Stimulated activated CD4-positive, alpha-beta T cell treated with anti-CD3 and anti-CD28 coated beads, Interleukin-1b, Interleukin-23, amount 100 ng/mL, for 24 hours (primary cell): Measurements from ENCODE around the gene SLC38A8.

Source experiments
- DNase-seq, 4 experiments: peaks; one replicate each; pipeline ENCODE4 v3.0.0-alpha.2; 2020; ENCODE audit warnings: low read depth in 4 of 4, low spot score in 1 of 4

SLC38A8 gene

DNA sequence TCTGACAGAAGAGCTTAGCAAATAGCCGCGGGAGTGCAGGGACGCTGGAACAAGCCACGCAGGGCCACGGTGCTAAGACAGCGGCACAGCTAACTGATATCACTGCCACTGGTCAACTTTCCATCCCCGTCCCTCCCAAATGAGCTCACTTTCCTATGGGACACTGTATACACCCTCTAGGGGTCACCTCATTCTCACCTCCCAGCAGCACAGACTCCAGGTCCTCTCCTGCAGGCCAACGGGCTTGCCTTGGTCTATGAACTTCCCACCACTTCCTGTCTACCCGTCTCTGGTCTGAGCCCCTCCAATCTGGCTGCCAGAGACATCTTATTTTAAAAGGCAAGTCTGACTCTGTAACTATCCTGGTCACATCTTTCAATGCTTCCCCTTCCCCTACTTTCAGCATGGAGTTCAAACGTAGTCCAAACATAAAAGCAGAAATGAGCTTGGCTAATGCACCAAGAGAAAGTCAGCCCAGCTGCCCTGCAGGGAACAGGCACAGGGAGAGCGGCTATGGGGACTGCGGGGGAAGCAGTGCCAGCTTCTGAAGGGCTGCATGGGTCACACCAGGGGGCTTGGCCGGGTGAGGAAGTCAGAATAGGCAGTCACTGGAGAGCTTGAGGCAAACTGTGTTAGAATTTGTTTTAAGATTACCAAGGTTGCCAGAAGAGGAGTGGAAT lies 26.3 kb upstream of the SLC38A8 start:
- DNase-seq = no peak

- DNase-seq = no peak
Observed at GRCh38 chr16:84068041-84068440, 25.4 kb upstream of the SLC38A8 start.

DNA sequence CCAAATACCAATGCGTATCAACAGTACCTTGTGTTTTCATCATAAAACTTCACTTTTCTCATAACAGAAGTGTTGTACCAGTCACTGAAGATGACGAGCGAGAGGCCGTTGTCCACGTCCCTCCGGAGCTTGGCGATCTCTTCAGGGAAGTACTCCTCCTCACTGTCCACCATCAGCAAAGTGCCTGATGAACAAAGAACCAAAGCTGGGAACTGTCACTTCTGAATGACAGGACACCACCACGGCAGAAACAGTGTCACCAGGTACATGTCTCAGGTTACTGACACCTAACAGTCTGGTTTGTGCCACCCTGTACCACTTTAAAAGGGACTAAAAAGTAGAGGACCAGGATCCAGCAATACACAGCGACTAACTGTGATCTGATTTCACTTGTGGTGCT lies 25.0 kb upstream of the SLC38A8 start:
- no peak for DNase-seq

GRCh38 chr16:84065536-84066132 lies 23.0 kb upstream of the SLC38A8 start:
- no peak for DNase-seq

- no peak for DNase-seq
Observed at GRCh38 chr16:84063980-84064379, 21.4 kb upstream of the SLC38A8 start.

GRCh38 chr16:84062734-84063640 lies 20.4 kb upstream of the SLC38A8 start:
- DNase-seq = peak; percentile 37 to 55 (median 48)

DNA sequence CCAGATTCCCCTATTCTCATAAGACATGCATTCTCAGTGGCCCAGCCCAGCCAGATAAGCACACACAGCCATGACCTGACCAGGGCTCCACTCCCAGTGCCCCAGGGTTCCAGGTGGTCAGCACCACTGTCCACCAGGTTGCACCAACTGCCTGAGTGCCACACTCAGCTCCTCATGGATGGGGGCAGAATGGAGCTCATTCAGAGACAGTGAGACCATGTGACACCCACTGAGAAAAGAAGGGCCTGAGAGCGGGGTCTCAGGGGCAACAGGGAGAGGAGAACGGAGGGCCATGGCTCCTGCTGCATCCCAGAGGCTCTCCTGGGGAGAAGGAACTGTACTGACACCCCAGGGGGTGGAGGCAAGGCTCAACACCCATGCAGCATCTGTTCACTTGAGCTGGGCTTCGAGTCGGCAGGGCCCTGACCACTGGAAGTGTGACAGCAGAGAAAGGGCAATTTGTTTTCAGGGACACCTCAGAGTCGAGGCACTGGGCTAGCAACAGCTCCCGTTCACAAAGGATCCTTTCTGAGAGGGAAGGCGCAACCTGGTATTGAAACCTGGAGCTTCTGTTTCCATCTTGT lies 18.7 kb upstream of the SLC38A8 start:
- DNase-seq = no peak

DNA sequence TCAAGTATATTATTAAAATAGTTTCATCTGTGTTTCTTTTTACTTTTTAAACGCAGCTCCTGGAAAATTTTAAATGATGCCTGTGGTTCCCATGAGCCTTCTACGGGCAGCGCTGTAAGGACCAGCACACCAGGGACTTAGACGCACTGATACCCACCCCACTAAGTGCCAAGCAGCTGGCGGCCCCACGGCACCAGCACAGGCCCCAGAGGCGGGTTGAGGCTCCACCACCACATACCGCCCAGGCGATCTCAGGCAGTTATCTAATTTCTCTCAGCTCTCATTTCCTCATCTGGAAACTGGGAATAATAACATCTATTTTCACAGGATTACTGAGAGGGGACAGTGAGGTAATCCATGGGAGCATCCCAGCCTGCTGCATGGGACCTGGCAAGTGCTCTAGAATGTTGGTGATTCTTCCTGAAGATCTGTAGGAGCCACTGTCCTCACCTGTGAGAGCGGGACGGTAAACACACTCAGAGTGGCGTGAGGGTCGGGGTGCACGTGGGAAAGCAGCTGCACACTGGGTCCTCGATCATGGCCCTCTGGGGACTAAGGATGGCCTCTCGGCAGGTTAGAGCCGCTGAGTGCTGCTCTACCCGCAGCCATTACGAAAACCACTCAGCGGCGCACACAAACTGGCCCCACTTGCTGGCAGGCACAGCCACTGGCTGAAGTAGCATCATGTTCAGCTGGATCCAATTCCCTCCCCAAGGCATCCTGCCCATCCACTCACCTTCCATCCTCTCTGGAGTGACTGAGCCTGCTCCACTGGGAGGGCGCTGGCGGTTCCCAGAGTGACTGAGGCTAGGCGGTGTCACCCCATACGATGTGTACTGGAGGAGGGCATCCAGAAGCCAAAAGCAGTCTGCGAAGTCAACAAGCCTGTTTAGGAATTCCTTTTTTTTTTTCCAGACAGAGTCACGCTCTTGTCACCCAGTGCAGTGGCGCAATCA lies 17.6 kb upstream of the SLC38A8 start:
- no peak for DNase-seq

GRCh38 chr16:84059111-84059510 lies 16.5 kb upstream of the SLC38A8 start:
- no peak for DNase-seq

GRCh38 chr16:84058664-84059063 lies 16.1 kb upstream of the SLC38A8 start:
- no peak for DNase-seq

GRCh38 chr16:84058211-84058610 lies 15.6 kb upstream of the SLC38A8 start:
- no peak for DNase-seq

DNA sequence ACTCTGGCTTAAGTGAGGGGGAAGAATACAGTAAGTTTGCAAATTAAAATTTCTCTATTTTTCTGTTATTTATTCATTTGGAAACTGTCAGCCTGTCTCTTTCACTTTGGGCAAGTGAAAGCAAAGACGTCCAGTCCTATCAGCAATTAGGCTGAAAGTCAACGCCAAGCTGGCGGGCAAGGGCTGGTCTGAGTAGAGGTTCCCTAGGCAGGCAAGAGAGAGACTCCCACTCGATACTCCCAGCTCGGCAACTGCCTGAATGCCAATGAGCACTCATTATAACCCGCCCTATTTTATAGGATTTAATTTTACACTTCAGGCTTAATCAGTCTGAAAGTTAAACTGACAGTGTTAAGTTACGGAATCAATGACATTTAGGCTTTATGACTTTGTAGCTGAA lies 14.3 kb upstream of the SLC38A8 start:
- no peak for DNase-seq

GRCh38 chr16:84055801-84056634 lies 13.4 kb upstream of the SLC38A8 start:
- no peak for DNase-seq

GRCh38 chr16:84055366-84055765 lies 12.8 kb upstream of the SLC38A8 start:
- DNase-seq = no peak

- DNase-seq = no peak
Observed at GRCh38 chr16:84054916-84055315, 12.3 kb upstream of the SLC38A8 start.

DNA sequence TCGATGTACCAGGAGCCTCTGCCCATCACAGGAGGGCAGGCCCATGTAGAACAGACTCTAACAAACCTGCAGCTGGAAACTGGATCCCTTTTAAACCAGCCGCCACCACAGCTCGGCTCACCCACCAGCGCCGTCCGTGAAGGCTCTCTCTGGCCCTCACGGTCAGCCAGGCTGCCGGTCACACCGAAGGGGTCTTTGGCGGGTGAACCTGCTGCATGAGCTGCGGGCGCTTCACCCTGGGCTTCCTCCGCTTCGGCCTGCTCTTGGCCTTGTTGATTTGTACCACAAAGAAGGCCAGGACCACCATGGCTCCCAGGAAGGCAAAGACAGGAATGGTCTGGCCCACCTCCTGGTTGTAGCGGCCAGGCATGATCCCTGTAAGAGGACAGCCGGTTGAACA lies 11.7 kb upstream of the SLC38A8 start:
- no peak for DNase-seq

GRCh38 chr16:84053237-84053636 lies 10.6 kb upstream of the SLC38A8 start:
- DNase-seq = no peak

- no peak for DNase-seq
Observed at GRCh38 chr16:84052071-84052622, 9.6 kb upstream of the SLC38A8 start.

- no peak for DNase-seq
Observed at GRCh38 chr16:84050316-84050715, 7.7 kb upstream of the SLC38A8 start.
